Activated naive CD8-positive, alpha-beta T cell treated with anti-CD3 and anti-CD28 coated beads for 36 hours (primary cell): ENCODE data around the gene STARD7. TPM values are rescaled to one million over a fixed set of nuclear protein-coding genes. Genes with fewer than 3 reads are reported as not detected.

Experiments
- DNase-seq: peaks from one replicate; pipeline ENCODE4 v3.0.0; 2021
- H3K27ac Mint-ChIP-seq: one replicate; pipeline ENCODE4 v1.8.0; 2022; ENCODE audit warnings: mild to moderate bottlenecking, moderate library complexity, mixed read lengths
- H3K27me3 Mint-ChIP-seq: one replicate; pipeline ENCODE4 v1.8.0; 2022; ENCODE audit warnings: mild to moderate bottlenecking, mixed read lengths
- H3K36me3 Mint-ChIP-seq: one replicate; pipeline ENCODE4 v1.8.0; 2021; ENCODE audit warnings: mild to moderate bottlenecking, mixed read lengths
- H3K4me1 Mint-ChIP-seq: one replicate; pipeline ENCODE4 v1.8.0; 2021; ENCODE audit warnings: mixed read lengths
- H3K4me3 Mint-ChIP-seq: one replicate; pipeline ENCODE4 v1.8.0; 2022; ENCODE audit warnings: mild to moderate bottlenecking, moderate library complexity, mixed read lengths
- H3K9me3 Mint-ChIP-seq: one replicate; pipeline ENCODE4 v1.8.0; 2022; ENCODE audit warnings: mixed read lengths
- total RNA-seq, 2 experiments: library from RNA; stranded (reverse); gene quantifications; one replicate each; pipeline ENCODE4 v1.2.3, GENCODE V29; 2021

STARD7 gene
- total RNA-seq, 2 experiments from 2014 or later: 229 to 231 TPM

GRCh38 chr2:96154506-96155380, 53.9 kb downstream of the STARD7 start:
- peak overlapping the region; percentile 49 for H3K27ac Mint-ChIP-seq
- no peaks in the 10 kb centered on the region for H3K9me3 Mint-ChIP-seq
- no peak overlapping the region for H3K4me3 Mint-ChIP-seq
- peaks cover under 1% of the 10 kb centered on the region for H3K36me3 Mint-ChIP-seq
- no peak for DNase-seq
- H3K27me3 Mint-ChIP-seq: no peaks in the 10 kb centered on the region
- H3K4me1 Mint-ChIP-seq: peaks cover 84% of the 10 kb centered on the region

GRCh38 chr2:96153991-96154431, 54.6 kb downstream of the STARD7 start:
- Mint-ChIP-seq H3K4me1 (peaks cover 84% of the 10 kb centered on the region), H3K9me3 (no peaks in the 10 kb centered on the region), H3K27me3 (no peaks in the 10 kb centered on the region), H3K4me3 (no peak overlapping the region), H3K36me3 (no peaks in the 10 kb centered on the region), H3K27ac (no peak overlapping the region)
- DNase-seq: no peak

- Mint-ChIP-seq H3K36me3 (no peaks in the 10 kb centered on the region), H3K4me3 (no peak overlapping the region), H3K4me1 (peaks cover 84% of the 10 kb centered on the region), H3K27ac (no peak overlapping the region), H3K27me3 (no peaks in the 10 kb centered on the region), H3K9me3 (no peaks in the 10 kb centered on the region)
- no peak for DNase-seq
Observed at GRCh38 chr2:96153291-96153713, 55.3 kb downstream of the STARD7 start.

GRCh38 chr2:96152304-96153161, 56.1 kb downstream of the STARD7 start:
- Mint-ChIP-seq H3K9me3 (no peaks in the 10 kb centered on the region), H3K4me3 (no peak overlapping the region), H3K27ac (no peak overlapping the region), H3K27me3 (no peaks in the 10 kb centered on the region), H3K4me1 (peaks cover 85% of the 10 kb centered on the region), H3K36me3 (no peaks in the 10 kb centered on the region)
- DNase-seq: no peak

GRCh38 chr2:96151595-96152303, 56.9 kb downstream of the STARD7 start:
- DNase-seq: no peak
- Mint-ChIP-seq H3K9me3 (no peaks in the 10 kb centered on the region), H3K27ac (no peak overlapping the region), H3K36me3 (no peaks in the 10 kb centered on the region), H3K4me3 (no peak overlapping the region), H3K4me1 (peaks cover 84% of the 10 kb centered on the region), H3K27me3 (no peaks in the 10 kb centered on the region)

GRCh38 chr2:96150791-96151594, 57.6 kb downstream of the STARD7 start:
- DNase-seq: no peak
- no peak overlapping the region for H3K4me3 Mint-ChIP-seq
- no peaks in the 10 kb centered on the region for H3K9me3 Mint-ChIP-seq
- H3K27me3 Mint-ChIP-seq: no peaks in the 10 kb centered on the region
- peaks cover 81% of the 10 kb centered on the region for H3K4me1 Mint-ChIP-seq
- no peak overlapping the region for H3K27ac Mint-ChIP-seq
- no peaks in the 10 kb centered on the region for H3K36me3 Mint-ChIP-seq

- H3K4me3 Mint-ChIP-seq: no peak overlapping the region
- H3K9me3 Mint-ChIP-seq: no peaks in the 10 kb centered on the region
- peak overlapping the region; percentile 29 for H3K27ac Mint-ChIP-seq
- peaks cover 74% of the 10 kb centered on the region for H3K4me1 Mint-ChIP-seq
- no peaks in the 10 kb centered on the region for H3K36me3 Mint-ChIP-seq
- DNase-seq: no peak
- no peaks in the 10 kb centered on the region for H3K27me3 Mint-ChIP-seq
Observed at GRCh38 chr2:96150007-96150640, 58.5 kb downstream of the STARD7 start.

GRCh38 chr2:96148410-96149217, 60.0 kb downstream of the STARD7 start:
- Mint-ChIP-seq H3K36me3 (peaks cover 12% of the 10 kb centered on the region), H3K27ac (peak overlapping the region; percentile 97), H3K9me3 (no peaks in the 10 kb centered on the region), H3K4me1 (peaks cover 65% of the 10 kb centered on the region), H3K27me3 (no peaks in the 10 kb centered on the region), H3K4me3 (peak overlapping the region; percentile 86)
- peak; percentile 98 for DNase-seq

GRCh38 chr2:96147593-96148201, 60.9 kb downstream of the STARD7 start:
- H3K9me3 Mint-ChIP-seq: no peaks in the 10 kb centered on the region
- peak overlapping the region; percentile 86 for H3K4me3 Mint-ChIP-seq
- peaks cover 21% of the 10 kb centered on the region for H3K36me3 Mint-ChIP-seq
- H3K4me1 Mint-ChIP-seq: peaks cover 56% of the 10 kb centered on the region
- peak overlapping the region; percentile 97 for H3K27ac Mint-ChIP-seq
- peaks cover 4% of the 10 kb centered on the region for H3K27me3 Mint-ChIP-seq
- DNase-seq: peak; percentile 42

GRCh38 chr2:96146881-96147592, 61.6 kb downstream of the STARD7 start:
- peaks cover 57% of the 10 kb centered on the region for H3K4me1 Mint-ChIP-seq
- H3K4me3 Mint-ChIP-seq: peak overlapping the region; percentile 86
- no peak for DNase-seq
- H3K36me3 Mint-ChIP-seq: peaks cover 27% of the 10 kb centered on the region
- peak overlapping the region; percentile 97 for H3K27ac Mint-ChIP-seq
- H3K9me3 Mint-ChIP-seq: no peaks in the 10 kb centered on the region
- H3K27me3 Mint-ChIP-seq: peaks cover 7% of the 10 kb centered on the region

- no peaks in the 10 kb centered on the region for H3K9me3 Mint-ChIP-seq
- peak overlapping the region; percentile 86 for H3K4me3 Mint-ChIP-seq
- H3K4me1 Mint-ChIP-seq: peaks cover 57% of the 10 kb centered on the region
- H3K36me3 Mint-ChIP-seq: peaks cover 32% of the 10 kb centered on the region
- H3K27ac Mint-ChIP-seq: peak overlapping the region; percentile 97
- H3K27me3 Mint-ChIP-seq: peaks cover 7% of the 10 kb centered on the region
- DNase-seq: peak; percentile 93
Observed at GRCh38 chr2:96146153-96146880, 62.3 kb downstream of the STARD7 start.

- peaks cover 7% of the 10 kb centered on the region for H3K27me3 Mint-ChIP-seq
- H3K4me3 Mint-ChIP-seq: peak overlapping the region; percentile 86
- H3K36me3 Mint-ChIP-seq: peaks cover 32% of the 10 kb centered on the region
- H3K27ac Mint-ChIP-seq: peak overlapping the region; percentile 97
- H3K9me3 Mint-ChIP-seq: no peaks in the 10 kb centered on the region
- no peak for DNase-seq
- H3K4me1 Mint-ChIP-seq: peaks cover 57% of the 10 kb centered on the region
Observed at GRCh38 chr2:96145848-96146152, 62.8 kb downstream of the STARD7 start.
